HG03575 (cell line): ENCODE data around the gene TRIM24.

Experiments
- ATAC-seq: cut with Tn5 transposase; IDR thresholded peaks from one replicate; pipeline ENCODE4 v1.9.1; 2021; ENCODE audit not compliant: unreplicated experiment, insufficient number of reproducible peaks, low FRiP score; ENCODE audit errors: extremely low read depth

The TRIM24 gene

GRCh38 chr7:138556771-138557484 lies 96.9 kb downstream of the TRIM24 start:
- ATAC-seq = no peak

- no peak for ATAC-seq
Observed at GRCh38 chr7:138559448-138559847, 99.4 kb downstream of the TRIM24 start.

GRCh38 chr7:138563808-138564207 lies 103.7 kb downstream of the TRIM24 start:
- ATAC-seq = no peak

DNA sequence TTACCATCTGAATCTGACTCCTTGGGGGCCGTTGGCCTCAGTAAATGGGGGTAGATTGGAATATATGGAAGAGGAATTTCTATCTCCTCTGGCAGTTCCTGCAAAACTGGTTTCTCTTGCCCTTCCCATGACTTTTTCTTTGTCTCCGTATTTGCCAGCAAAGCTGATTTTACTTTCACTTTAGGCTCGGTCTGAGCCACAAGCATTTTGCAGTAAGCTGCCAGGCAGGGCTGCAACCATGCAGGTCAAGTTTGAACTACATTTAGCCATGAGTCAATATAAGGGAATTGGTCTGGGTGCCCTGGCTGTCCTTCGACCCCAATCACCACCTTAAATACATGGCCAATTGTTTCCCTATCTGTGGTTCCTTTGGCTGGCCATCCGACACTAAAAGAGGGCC lies 104.3 kb downstream of the TRIM24 start:
- no peak for ATAC-seq

- no peak for ATAC-seq
Observed at GRCh38 chr7:138565071-138565450, 105.0 kb downstream of the TRIM24 start.

DNA sequence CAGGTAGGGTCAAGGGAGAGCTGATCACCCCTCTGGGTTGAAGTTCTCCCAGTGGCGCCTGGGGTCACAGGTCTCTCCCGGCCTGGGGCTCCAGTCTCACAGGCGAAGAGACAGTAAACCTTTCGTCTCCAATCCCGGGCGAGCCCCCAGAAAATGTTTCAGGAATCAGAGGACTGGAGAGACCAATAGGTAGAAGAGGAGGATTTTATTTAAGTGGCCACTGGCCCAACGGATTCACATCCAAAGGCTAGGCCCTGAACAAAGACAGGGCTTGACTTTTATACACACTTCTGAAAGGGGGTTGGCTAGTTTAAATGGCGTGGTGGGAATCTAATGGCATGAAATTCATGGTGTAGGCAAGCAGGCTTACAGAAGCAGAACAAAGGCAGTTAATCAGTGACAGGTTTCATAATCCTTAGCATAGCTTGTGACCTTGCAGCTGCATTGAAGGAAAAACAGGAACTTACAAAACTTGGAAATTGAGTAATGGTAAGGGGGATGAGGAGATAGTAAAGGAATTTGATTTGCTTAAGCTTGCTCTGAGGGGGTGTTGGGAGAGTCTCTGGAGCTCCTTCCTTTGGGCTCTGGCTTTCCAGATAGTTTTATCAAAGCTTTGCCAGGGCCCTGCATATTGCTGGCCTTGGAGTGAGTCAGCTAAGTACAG lies 105.5 kb downstream of the TRIM24 start:
- ATAC-seq = no peak

DNA sequence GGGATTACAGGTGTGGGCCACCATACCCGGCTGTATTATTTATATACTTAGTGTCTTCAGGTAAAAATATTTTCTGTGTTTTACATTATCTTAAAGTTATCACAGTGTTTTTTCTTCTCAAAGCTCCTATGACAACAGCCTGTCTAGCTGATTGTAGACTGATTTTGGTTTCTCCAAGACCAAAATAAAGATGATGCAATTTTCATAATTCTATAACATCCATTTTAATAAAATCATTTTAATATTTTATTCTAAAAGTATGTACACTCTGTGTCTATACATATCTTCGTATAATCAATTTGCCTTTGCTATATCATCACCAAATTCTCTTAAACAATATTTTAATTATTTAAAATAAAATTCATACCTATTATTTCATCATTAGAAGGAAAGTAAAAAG lies 108.6 kb downstream of the TRIM24 start:
- ATAC-seq = no peak

GRCh38 chr7:138569418-138569817 lies 109.4 kb downstream of the TRIM24 start:
- no peak for ATAC-seq

- ATAC-seq = no peak
Observed at GRCh38 chr7:138570715-138571114, 110.7 kb downstream of the TRIM24 start.

- no peak for ATAC-seq
Observed at GRCh38 chr7:138573741-138574140, 113.7 kb downstream of the TRIM24 start.

- ATAC-seq = no peak
Observed at GRCh38 chr7:138575897-138576428, 115.9 kb downstream of the TRIM24 start.

GRCh38 chr7:138579136-138579535 lies 119.1 kb downstream of the TRIM24 start:
- no peak for ATAC-seq

DNA sequence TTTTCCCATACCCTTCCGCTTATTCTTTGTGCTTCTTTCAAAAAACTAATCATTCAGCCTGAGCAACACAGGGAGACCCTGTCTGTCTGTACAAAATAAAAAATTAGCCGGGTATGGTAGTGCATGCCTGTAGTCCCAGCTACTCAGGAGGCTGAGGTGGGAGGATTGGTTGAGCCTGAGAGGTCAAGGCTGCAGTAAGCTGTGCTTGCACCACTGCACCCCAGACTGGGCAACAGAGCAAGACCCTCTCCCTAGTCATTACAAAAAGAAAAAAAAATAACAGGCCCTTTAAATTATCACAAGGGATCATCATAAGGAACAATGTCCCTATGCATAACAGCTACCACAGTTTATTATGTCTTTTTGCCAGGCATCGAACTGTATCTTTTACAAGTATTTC lies 119.6 kb downstream of the TRIM24 start:
- no peak for ATAC-seq

DNA sequence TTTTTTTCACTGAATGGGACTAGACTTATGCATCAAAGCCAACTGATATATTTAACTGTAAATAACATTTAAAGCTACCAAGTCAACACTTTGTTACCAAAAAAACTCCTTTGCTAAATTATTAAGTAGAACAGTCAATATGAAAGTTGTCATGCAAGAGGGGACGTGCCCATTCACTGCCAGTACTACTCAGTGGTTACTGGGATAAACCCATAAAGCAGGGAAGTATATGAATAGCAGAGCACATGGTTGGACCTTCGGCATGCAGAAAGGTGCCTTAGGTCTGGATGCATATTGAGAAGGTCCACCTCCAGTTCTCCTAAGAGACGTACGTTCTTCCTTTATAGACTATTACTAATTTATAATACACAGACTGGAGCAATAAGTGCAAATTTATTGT lies 121.0 kb downstream of the TRIM24 start:
- ATAC-seq = no peak

- no peak for ATAC-seq
Observed at GRCh38 chr7:138584283-138584682, 124.2 kb downstream of the TRIM24 start.

DNA sequence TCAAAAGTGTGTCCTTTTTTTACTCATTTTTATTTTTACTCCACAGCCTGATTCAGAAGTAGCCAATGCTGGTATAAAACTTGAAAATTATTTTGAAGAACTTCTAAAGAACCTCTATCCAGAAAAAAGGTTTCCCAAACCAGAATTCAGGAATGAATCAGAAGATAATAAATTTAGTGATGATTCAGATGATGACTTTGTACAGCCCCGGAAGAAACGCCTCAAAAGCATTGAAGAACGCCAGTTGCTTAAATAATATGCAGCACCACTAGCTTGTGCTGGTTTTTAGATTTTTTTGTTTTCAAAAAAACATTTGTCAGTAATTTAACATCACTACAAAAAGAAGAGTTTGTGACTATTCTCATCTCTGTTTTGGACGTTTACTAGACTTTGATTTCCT lies 124.6 kb downstream of the TRIM24 start:
- ATAC-seq = no peak

GRCh38 chr7:138585283-138585993 lies 125.4 kb downstream of the TRIM24 start:
- no peak for ATAC-seq

- no peak for ATAC-seq
Observed at GRCh38 chr7:138587485-138587884, 127.4 kb downstream of the TRIM24 start.

DNA sequence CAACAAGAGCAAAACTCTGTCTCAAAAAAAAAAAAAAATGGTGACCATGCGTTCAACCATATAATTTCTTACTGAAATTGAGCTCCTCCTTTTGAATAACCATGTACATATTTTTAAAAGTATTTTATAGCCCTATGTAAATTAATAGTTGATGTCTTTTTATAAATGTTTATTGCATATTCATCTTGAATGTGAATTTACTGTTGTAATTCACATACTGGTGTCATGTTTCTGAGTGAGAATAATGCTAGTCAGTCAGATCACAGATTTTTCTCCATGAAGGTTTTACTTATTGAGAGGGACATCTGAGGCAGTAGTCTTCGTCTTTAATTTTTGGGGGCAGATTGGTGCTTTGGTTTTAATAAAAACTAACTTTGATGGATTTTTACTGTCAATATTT lies 128.9 kb downstream of the TRIM24 start:
- no peak for ATAC-seq

- no peak for ATAC-seq
Observed at GRCh38 chr7:138590154-138590553, 130.1 kb downstream of the TRIM24 start.
